IMR-90 (cell line): ENCODE data around the gene AMBRA1. TPM values are rescaled to one million over a fixed set of nuclear protein-coding genes. Genes with fewer than 3 reads are reported as not detected.

Experiments used
- ATAC-seq: fragments of 200-7000 bp; cut with Tn5 transposase; 2 replicates; pipeline ENCODE4 v1.9.1; 2020; ENCODE audit warnings: low read depth, mild to moderate bottlenecking, moderate library complexity
- BruUV-seq: library from RNA; stranded (reverse); fragments of 400-500 nt; replicated peaks from 2 replicates; lab custom pipeline; 2021; lab: Mats Ljungman, UMichigan
- CTCF ChIA-PET: fragments of 300-600 bp; formaldehyde crosslinking; extraction: SDS; loops from one replicate; lab custom pipeline; 2021; ENCODE audit warnings: antibody characterized with exemption; lab: Yijun Ruan, JAX
- POLR2A ChIA-PET: fragments of 300-600 bp; sonication (Branson Sonifier 250); formaldehyde crosslinking; loops from one replicate; lab custom pipeline; 2022; ENCODE audit warnings: antibody characterized with exemption; ENCODE audit not compliant: unreplicated experiment; lab: Charles Lee
- DNase-seq: peaks from one replicate; pipeline ENCODE4 v3.0.0; 2013
- H2AFZ ChIP-seq: replicated peaks from 2 replicates; pipeline ENCODE3; 2013; ENCODE audit warnings: low read length, mild to moderate bottlenecking; ENCODE audit not compliant: poor library complexity
- H2AK5ac ChIP-seq: 2 replicates; pipeline ENCODE4 v1.6.1; 2013; ENCODE audit warnings: low read depth, low read length, inconsistent platforms
- H2AK9ac ChIP-seq: replicated peaks from 2 replicates; pipeline ENCODE3; 2013; ENCODE audit warnings: mild to moderate bottlenecking, low read depth, low read length, moderate library complexity; ENCODE audit not compliant: poor library complexity
- H2BK120ac ChIP-seq: 2 replicates; pipeline ENCODE4 v1.6.1; 2013; ENCODE audit warnings: low read depth, low read length, inconsistent platforms
- H2BK15ac ChIP-seq: 3 replicates; pipeline ENCODE4 v1.6.1; 2013; ENCODE audit warnings: low read depth, low read length, inconsistent platforms
- H2BK20ac ChIP-seq: 2 replicates; pipeline ENCODE4 v1.6.1; 2013; ENCODE audit warnings: low read depth, mild to moderate bottlenecking, inconsistent platforms, low read length, moderate library complexity
- H2BK5ac ChIP-seq: 2 replicates; pipeline ENCODE4 v1.6.1; 2013; ENCODE audit warnings: mild to moderate bottlenecking, low read depth, low read length, inconsistent platforms; ENCODE audit not compliant: poor library complexity, severe bottlenecking
- H3K14ac ChIP-seq: replicated peaks from 2 replicates; pipeline ENCODE4 v1.6.1; 2013; ENCODE audit warnings: low read depth, low read length, inconsistent platforms
- H3K18ac ChIP-seq: 2 replicates; pipeline ENCODE4 v1.6.1; 2013; ENCODE audit warnings: low read depth, low read length, control low read depth
- H3K23ac ChIP-seq: 2 replicates; pipeline ENCODE4 v1.6.1; 2013; ENCODE audit warnings: low read depth, low read length, inconsistent platforms
- H3K27ac ChIP-seq: 2 replicates; pipeline ENCODE4 v1.5.1; 2013; ENCODE audit warnings: mild to moderate bottlenecking, control low read depth, low read length; ENCODE audit not compliant: insufficient read depth
- H3K27me3 ChIP-seq: 2 replicates; pipeline ENCODE4 v1.6.1; 2013; ENCODE audit warnings: low read length; ENCODE audit not compliant: control insufficient read depth, insufficient read depth
- H3K36me3 ChIP-seq: 2 replicates; pipeline ENCODE4 v1.6.1; 2013; ENCODE audit warnings: low read length, mixed read lengths; ENCODE audit not compliant: control insufficient read depth, insufficient read depth
- H3K4ac ChIP-seq: 2 replicates; pipeline ENCODE4 v1.6.1; 2013; ENCODE audit warnings: low read depth, low read length, inconsistent platforms
- H3K4me1 ChIP-seq: 2 replicates; pipeline ENCODE4 v1.6.1; 2013; ENCODE audit warnings: low read length, mixed read lengths; ENCODE audit not compliant: control insufficient read depth, insufficient read depth
- H3K4me2 ChIP-seq: 2 replicates; pipeline ENCODE4 v1.6.1; 2013; ENCODE audit warnings: low read depth, mild to moderate bottlenecking, control low read depth, low read length, moderate library complexity
- H3K4me3 ChIP-seq: 2 replicates; pipeline ENCODE4 v1.5.1; 2013; ENCODE audit warnings: low read depth, mild to moderate bottlenecking, control low read depth, low read length, moderate library complexity; ENCODE audit not compliant: insufficient read depth
- H3K56ac ChIP-seq: 2 replicates; pipeline ENCODE4 v1.6.1; 2013; ENCODE audit warnings: low read length, inconsistent platforms; ENCODE audit not compliant: insufficient read depth; ENCODE audit errors: extremely low read depth
- H3K79me1 ChIP-seq, 2 experiments: 2 replicates each; pipeline ENCODE4 v1.6.1; 2013; ENCODE audit warnings: low read length in 2 of 2, inconsistent platforms in 1 of 2, low read depth in 1 of 2
- H3K9ac ChIP-seq: 2 replicates; pipeline ENCODE4 v1.6.1; 2013; ENCODE audit warnings: low read depth, low read length, control low read depth
- H3K9me1 ChIP-seq: 2 replicates; pipeline ENCODE4 v1.6.1; 2013; ENCODE audit warnings: low read length, inconsistent platforms; ENCODE audit not compliant: insufficient read depth
- H3K9me3 ChIP-seq: 2 replicates; pipeline ENCODE4 v1.6.1; 2013; ENCODE audit warnings: low read length; ENCODE audit not compliant: control insufficient read depth, insufficient read depth
- H4K20me1 ChIP-seq: 2 replicates; pipeline ENCODE4 v1.6.1; 2013; ENCODE audit warnings: low read length, inconsistent platforms; ENCODE audit not compliant: insufficient read depth
- H4K5ac ChIP-seq: 2 replicates; pipeline ENCODE4 v1.6.1; 2013; ENCODE audit warnings: mild to moderate bottlenecking, low read depth, low read length, control low read depth
- H4K8ac ChIP-seq, 2 experiments: 2 replicates each; pipeline ENCODE4 v1.6.1; 2013; ENCODE audit warnings: low read depth in 2 of 2, low read length in 2 of 2, control low read depth in 1 of 2, inconsistent platforms in 1 of 2
- H4K91ac ChIP-seq: 2 replicates; pipeline ENCODE4 v1.6.1; 2013; ENCODE audit warnings: low read depth, low read length, inconsistent platforms; ENCODE audit not compliant: insufficient read depth
- BHLHE40 ChIP-seq: fragments of 150-350 bp; IDR thresholded peaks from 2 replicates; pipeline ENCODE4 v1.6.1; 2016; ENCODE audit warnings: mild to moderate bottlenecking, low read depth, low read length
- CEBPB ChIP-seq: IDR thresholded peaks from 2 replicates; pipeline ENCODE4 v1.6.1; 2012; ENCODE audit warnings: low read depth, low read length, improper control_type of control experiment
- CHD1 ChIP-seq: IDR thresholded peaks from 2 replicates; pipeline ENCODE4 v1.6.1; 2012; ENCODE audit warnings: low read depth, low read length, improper control_type of control experiment
- CTCF ChIP-seq: conservative IDR thresholded peaks from 2 replicates; pipeline ENCODE4 v1.5.1; 2012; ENCODE audit warnings: mild to moderate bottlenecking, low read depth, low read length, improper control_type of control experiment
- ELK1 ChIP-seq: fragments of 150-350 bp; IDR thresholded peaks from 2 replicates; pipeline ENCODE4 v1.6.1; 2016; ENCODE audit warnings: low read depth, mild to moderate bottlenecking, low read length, moderate library complexity, borderline replicate concordance
- FOS ChIP-seq: fragments of 150-350 bp; IDR thresholded peaks from 2 replicates; pipeline ENCODE4 v1.6.1; 2016; ENCODE audit warnings: low read depth, low read length
- MAFK ChIP-seq: IDR thresholded peaks from 2 replicates; pipeline ENCODE4 v1.6.1; 2012; ENCODE audit warnings: low read depth, low read length, improper control_type of control experiment
- MAZ ChIP-seq: IDR thresholded peaks from 2 replicates; pipeline ENCODE4 v1.6.1; 2012; ENCODE audit warnings: low read depth, mild to moderate bottlenecking, low read length, improper control_type of control experiment, moderate library complexity, borderline replicate concordance
- MXI1 ChIP-seq: IDR thresholded peaks from 2 replicates; pipeline ENCODE4 v1.6.1; 2012; ENCODE audit warnings: low read depth, mild to moderate bottlenecking, low read length, moderate library complexity, borderline replicate concordance
- NFE2L2 ChIP-seq: fragments of 150-350 bp; IDR thresholded peaks from 2 replicates; pipeline ENCODE4 v1.6.1; 2016; ENCODE audit warnings: low read depth, mild to moderate bottlenecking, low read length
- POLR2A ChIP-seq: IDR thresholded peaks from 2 replicates; pipeline ENCODE4 v1.6.1; 2012; ENCODE audit warnings: mild to moderate bottlenecking, low read depth, low read length
- RAD21 ChIP-seq: IDR thresholded peaks from 2 replicates; pipeline ENCODE4 v1.6.1; 2012; ENCODE audit warnings: low read length, improper control_type of control experiment
- RCOR1 ChIP-seq: IDR thresholded peaks from 2 replicates; pipeline ENCODE4 v1.6.1; 2012; ENCODE audit warnings: mild to moderate bottlenecking, low read length, improper control_type of control experiment; ENCODE audit not compliant: insufficient replicate concordance
- RFX5 ChIP-seq: IDR thresholded peaks from 2 replicates; pipeline ENCODE4 v1.8.0; 2012; ENCODE audit warnings: low read depth, mild to moderate bottlenecking, low read length, moderate library complexity
- SMC3 ChIP-seq: fragments of 150-350 bp; IDR thresholded peaks from 2 replicates; pipeline ENCODE4 v1.6.1; 2016; ENCODE audit warnings: low read depth, mild to moderate bottlenecking, antibody characterized with exemption, low read length, moderate library complexity
- WGBS, 2 experiments: methylation state at CpG; one replicate each; pipeline versions ENCODE4 v1.1.5 to v1.1.7; 2013; ENCODE audit warnings: missing lambda C conversion rate in 2 of 2; ENCODE audit not compliant: insufficient read length in 1 of 2; ENCODE audit errors: extremely low coverage in 2 of 2; 5-methylcytosine and 5-hydroxymethylcytosine counted together
- dilution Hi-C: fragments of 300-500 bp; cut with HindIII; formaldehyde crosslinking; loops from one replicate; pipeline ENCODE4 v1.14.3; 2018; ENCODE audit warnings: low sequenced_read_pairs; ENCODE audit not compliant: unreplicated experiment
- in situ Hi-C: fragments of 300-500 bp; cut with MboI; formaldehyde crosslinking; loops from 3 replicates; pipeline ENCODE4 v1.14.3; 2019; ENCODE audit warnings: low sequenced_read_pairs, inconsistent platforms, mixed read lengths
- intact Hi-C: fragments of 100-400 bp; cut with micrococcal nuclease; formaldehyde crosslinking; loops from 2 replicates; pipeline ENCODE4 v1.10.0; 2022
- polyA plus RNA-seq, 3 experiments: library from polyadenylated mRNA; depleted of rRNA; stranded (reverse); fragments of >200 nt; gene quantifications; 2 replicates each; pipeline ENCODE4 v1.2.3, GENCODE V29; 2012; ENCODE audit warnings: low replicate concordance in 1 of 3
- total RNA-seq: library from RNA; depleted of rRNA; stranded (reverse); fragments of >200 nt; gene quantifications from 2 replicates; pipeline ENCODE4 v1.2.3, GENCODE V29; 2012
- TF ChIP-seq, protein P1 (sequence below): fragments of 150-350 bp; IDR thresholded peaks from 2 replicates; pipeline ENCODE4 v1.6.1; 2017; ENCODE audit warnings: mild to moderate bottlenecking, antibody characterized with exemption, low read length, low read depth

The AMBRA1 gene
- total and polyA plus RNA-seq, 2 of the 4 experiments (the other 2 are of a cell fraction) = 9.4 to 18.3 TPM

GRCh38 chr11:46514370-46514769 lies 79.5 kb downstream of the AMBRA1 start:
- Histone ChIP-seq H3K9me3 (no peaks in the 10 kb centered on the region), H4K8ac (no peak overlapping the region), H2AFZ (no peak overlapping the region), H3K18ac (no peak overlapping the region), H3K9me1 (peaks cover 18% of the 10 kb centered on the region), H2BK20ac (no peak overlapping the region), H4K91ac (no peak overlapping the region), H3K56ac (no peak overlapping the region), H4K20me1 (peaks cover 30% of the 10 kb centered on the region), H3K14ac (no peak overlapping the region), H3K23ac (no peak overlapping the region), H3K4ac (no peak overlapping the region), H2BK120ac (no peak overlapping the region), H3K4me2 (no peak overlapping the region), H3K9ac (no peak overlapping the region), H2AK5ac (peak overlapping the region; percentile 50), H3K79me1 (peaks cover 29 to 65% of the 10 kb centered on the region in 2 experiments), H3K4me3 (no peak overlapping the region), H3K4me1 (peaks cover 4% of the 10 kb centered on the region), H3K27me3 (no peaks in the 10 kb centered on the region), H2BK5ac (no peak overlapping the region), H4K5ac (no peak overlapping the region), H3K27ac (no peak overlapping the region), H2AK9ac (no peak overlapping the region), H2BK15ac (no peak overlapping the region; the same call in 2 of the 3 replicates), H3K36me3 (no peaks in the 10 kb centered on the region; the same call in 1 of the 2 replicates)
- CTCF ChIA-PET = interaction anchor here (1.1 kb wide), 1 partner anchor 15 kb away, joined by 6 read pairs; no protein-coding TSS in a partner anchor
- TF ChIP-seq MXI1 = no peak
- no peak for TF ChIP-seq SMC3
- TF ChIP-seq CTCF = no peak
- TF ChIP-seq BHLHE40 = no peak
- no peak for TF ChIP-seq RAD21
- TF ChIP-seq, protein P1, sequence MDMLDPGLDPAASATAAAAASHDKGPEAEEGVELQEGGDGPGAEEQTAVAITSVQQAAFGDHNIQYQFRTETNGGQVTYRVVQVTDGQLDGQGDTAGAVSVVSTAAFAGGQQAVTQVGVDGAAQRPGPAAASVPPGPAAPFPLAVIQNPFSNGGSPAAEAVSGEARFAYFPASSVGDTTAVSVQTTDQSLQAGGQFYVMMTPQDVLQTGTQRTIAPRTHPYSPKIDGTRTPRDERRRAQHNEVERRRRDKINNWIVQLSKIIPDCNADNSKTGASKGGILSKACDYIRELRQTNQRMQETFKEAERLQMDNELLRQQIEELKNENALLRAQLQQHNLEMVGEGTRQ = no peak
- TF ChIP-seq MAZ = no peak
- no peak for TF ChIP-seq NFE2L2
- no peak for TF ChIP-seq ELK1
- no peak for TF ChIP-seq POLR2A
- TF ChIP-seq RFX5 = no peak
- no peak for TF ChIP-seq RCOR1
- TF ChIP-seq CEBPB = no peak
- no peak for TF ChIP-seq CHD1
- no peak for TF ChIP-seq FOS
- TF ChIP-seq MAFK = no peak
- DNase-seq = no peak
- POLR2A ChIA-PET = no interaction called here
- dilution Hi-C loops = no loop called here
- no peak for ATAC-seq
- in situ Hi-C loops = no loop called here
- intact Hi-C loops = no loop called here
- WGBS, 2 experiments = 80% methylated on average over 1 of the region's 1 CpG; no CpG with 5 or more reads in 1 of the 2 experiments
- no TSS peak for BruUV-seq
